Spleen (tissue), 11 donors: ENCODE measurements around the gene PRPF40A. TPM values are rescaled to one million over a fixed set of nuclear protein-coding genes. Genes with fewer than 3 reads are reported as not detected.

Experiments
- DNase-seq: peaks from one replicate; pipeline ENCODE4 v3.0.0-alpha.2; 2020
- H3K27ac ChIP-seq, 8 donors: fragments of 200-600 bp; sonication (generic) in 7 of 8; 1 replicate in 4 of 8; 2 replicates in 4 of 8; pipeline versions ENCODE4 v1.5.0 to v1.8.0; 2016 to 2021; ENCODE audit warnings: inconsistent platforms in 4 of 8, mild to moderate bottlenecking in 4 of 8, moderate library complexity in 1 of 8
- H3K27me3 ChIP-seq, 7 donors: fragments of 200-600 bp; sonication (generic) in 6 of 7; replicated peaks in 1 of 7; 1 replicate in 4 of 7; 2 replicates in 3 of 7; pipeline versions ENCODE4 v1.5.0 to v1.8.0; 2016 to 2021; ENCODE audit warnings: inconsistent platforms in 3 of 7, mild to moderate bottlenecking in 1 of 7
- H3K36me3 ChIP-seq, 6 donors: fragments of 200-600 bp; sonication (generic) in 5 of 6; 1 replicate in 4 of 6; 2 replicates in 2 of 6; pipeline versions ENCODE4 v1.5.0 to v1.8.0; 2016 to 2021; ENCODE audit warnings: inconsistent platforms in 2 of 6
- H3K4me1 ChIP-seq, 6 donors: fragments of 200-600 bp; sonication (generic) in 5 of 6; 1 replicate in 3 of 6; 2 replicates in 3 of 6; pipeline versions ENCODE4 v1.5.0 to v1.8.0; 2016 to 2021; ENCODE audit warnings: inconsistent platforms in 3 of 6
- H3K4me3 ChIP-seq, 8 donors: fragments of 200-600 bp; sonication (generic) in 7 of 8; 1 replicate in 4 of 8; 2 replicates in 4 of 8; pipeline versions ENCODE4 v1.5.0 to v1.8.0; 2016 to 2021; ENCODE audit warnings: inconsistent platforms in 4 of 8, mild to moderate bottlenecking in 4 of 8, moderate library complexity in 2 of 8
- H3K9me3 ChIP-seq, 8 donors: fragments of 200-600 bp; sonication (generic) in 7 of 8; 1 replicate in 4 of 8; 2 replicates in 4 of 8; pipeline versions ENCODE4 v1.5.0 to v1.8.0; 2016 to 2021; ENCODE audit warnings: inconsistent platforms in 4 of 8
- POLR2A ChIP-seq, 3 donors: fragments of 450-650 bp; IDR thresholded peaks; one replicate each; pipeline ENCODE4 v1.5.1; 2017; ENCODE audit warnings: antibody characterized with exemption in 3 of 3, mild to moderate bottlenecking in 1 of 3
- POLR2AphosphoS5 ChIP-seq, 3 donors: sonication (generic); formaldehyde crosslinking; IDR thresholded peaks; one replicate each; pipeline ENCODE4 v1.5.1; 2017; ENCODE audit warnings: antibody characterized with exemption in 3 of 3
- WGBS, 5 donors: extraction: QIAGEN DNeasy Blood & Tissue Kit in 3 of 5; methylation state at CpG; one replicate each; pipeline versions ENCODE4 v1.1.5 to v1.1.7; 2013 to 2018; 5-methylcytosine and 5-hydroxymethylcytosine counted together
- intact Hi-C: fragments of 100-400 bp; cut with DNase I; formaldehyde crosslinking; loops from one replicate; pipeline ENCODE4 v1.15.0; 2023; ENCODE audit warnings: low total_unique reads
- polyA plus RNA-seq, 3 donors: library from polyadenylated mRNA; stranded (reverse); fragments of 200-250 nt; gene quantifications; one replicate each; pipeline ENCODE4 v1.2.1, GENCODE V29; 2013
- total RNA-seq, 7 donors: library from RNA; depleted of rRNA in 3 of 7; stranded (reverse); fragments of >200 nt in 3 of 7; fragmentation: NEBNext Ultra II Directional in 4 of 7; extraction: Animal tissue kit (Norgen Biotek cat#: 25700) in 4 of 7; gene quantifications; one replicate each; pipeline versions ENCODE4 v1.1.0 to v1.2.1, GENCODE V29; 2016 to 2021
- TF ChIP-seq, protein P1 (sequence below), 11 experiments: fragments of 200-600 bp in 7 of 11; fragments of 450-650 bp in 4 of 11; sonication (generic) in 4 of 11; IDR thresholded peaks in 8 of 11; conservative IDR thresholded peaks in 3 of 11; 1 replicate in 7 of 11; 2 replicates in 4 of 11; pipeline versions ENCODE4 v1.4.0 to v1.8.0; 2016 to 2021; ENCODE audit warnings: antibody characterized with exemption in 11 of 11, inconsistent platforms in 4 of 11, mild to moderate bottlenecking in 1 of 11
- donor health status: healthy with polysubstance abuse.
- donor health status: DM: no; HTN: no; CAD: no; lungs with moderate emphysema.
- donor health status: DM: no; HTN: no; CAD: no.
- donor health status: Bipolar disorder and iron deficiency.
- donor health status: healthy.
- donor health status: DM: no; HTN: no; CAD: no.
- donor health status: DM: yes; HTN: yes; CAD: no.

PRPF40A gene
- total and polyA plus RNA-seq, 10 donors: 13.5 to 116 (median 86.7) TPM

DNA sequence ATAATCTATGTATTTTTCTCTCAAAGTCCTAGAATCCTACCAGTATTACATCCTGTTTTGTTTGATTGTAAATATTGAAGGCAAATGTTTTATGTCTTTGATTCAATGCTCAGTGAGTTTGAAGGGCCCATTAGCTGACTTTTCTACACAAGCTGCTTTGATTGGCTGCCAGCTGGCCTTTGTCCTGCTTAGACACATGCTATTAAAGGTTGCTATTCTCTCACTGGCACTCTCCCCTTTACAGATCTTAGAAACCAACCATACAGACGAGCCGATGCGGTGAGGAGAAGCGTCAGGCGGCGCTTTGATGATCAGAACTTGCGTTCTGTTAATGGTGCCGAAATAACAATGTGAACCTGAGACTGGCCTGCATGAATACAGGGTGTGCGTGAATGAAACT is 69.7 kb downstream of the PRPF40A start:
- intact Hi-C loops: no loop called here
- H3K4me3 ChIP-seq: no peak overlapping the region
- TF ChIP-seq POLR2AphosphoS5 (IDR thresholded peaks at IDR 0.05): peak in 1 of 3 donors; percentile 24
- TF ChIP-seq, protein P1, sequence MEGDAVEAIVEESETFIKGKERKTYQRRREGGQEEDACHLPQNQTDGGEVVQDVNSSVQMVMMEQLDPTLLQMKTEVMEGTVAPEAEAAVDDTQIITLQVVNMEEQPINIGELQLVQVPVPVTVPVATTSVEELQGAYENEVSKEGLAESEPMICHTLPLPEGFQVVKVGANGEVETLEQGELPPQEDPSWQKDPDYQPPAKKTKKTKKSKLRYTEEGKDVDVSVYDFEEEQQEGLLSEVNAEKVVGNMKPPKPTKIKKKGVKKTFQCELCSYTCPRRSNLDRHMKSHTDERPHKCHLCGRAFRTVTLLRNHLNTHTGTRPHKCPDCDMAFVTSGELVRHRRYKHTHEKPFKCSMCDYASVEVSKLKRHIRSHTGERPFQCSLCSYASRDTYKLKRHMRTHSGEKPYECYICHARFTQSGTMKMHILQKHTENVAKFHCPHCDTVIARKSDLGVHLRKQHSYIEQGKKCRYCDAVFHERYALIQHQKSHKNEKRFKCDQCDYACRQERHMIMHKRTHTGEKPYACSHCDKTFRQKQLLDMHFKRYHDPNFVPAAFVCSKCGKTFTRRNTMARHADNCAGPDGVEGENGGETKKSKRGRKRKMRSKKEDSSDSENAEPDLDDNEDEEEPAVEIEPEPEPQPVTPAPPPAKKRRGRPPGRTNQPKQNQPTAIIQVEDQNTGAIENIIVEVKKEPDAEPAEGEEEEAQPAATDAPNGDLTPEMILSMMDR (IDR thresholded peaks at IDR 0.05 in 8 of 11, conservative IDR thresholded peaks at IDR 0.05 in 3 of 11): no peak
- H3K36me3 ChIP-seq: peaks cover 0 to 92% (median 3%) of the 10 kb centered on the region in 6 donors
- WGBS, 5 donors: 88 to 92% (median 90%) methylated on average over 9 of the region's 9 CpGs
- no peaks in the 10 kb centered on the region for H3K9me3 ChIP-seq
- H3K27ac ChIP-seq: peak overlapping the region in 1 of 8 donors; percentile 9
- no peaks in the 10 kb centered on the region for H3K27me3 ChIP-seq
- peaks cover 0 to 12% (median 0%) of the 10 kb centered on the region in 6 donors for H3K4me1 ChIP-seq
- DNase-seq: no peak

DNA sequence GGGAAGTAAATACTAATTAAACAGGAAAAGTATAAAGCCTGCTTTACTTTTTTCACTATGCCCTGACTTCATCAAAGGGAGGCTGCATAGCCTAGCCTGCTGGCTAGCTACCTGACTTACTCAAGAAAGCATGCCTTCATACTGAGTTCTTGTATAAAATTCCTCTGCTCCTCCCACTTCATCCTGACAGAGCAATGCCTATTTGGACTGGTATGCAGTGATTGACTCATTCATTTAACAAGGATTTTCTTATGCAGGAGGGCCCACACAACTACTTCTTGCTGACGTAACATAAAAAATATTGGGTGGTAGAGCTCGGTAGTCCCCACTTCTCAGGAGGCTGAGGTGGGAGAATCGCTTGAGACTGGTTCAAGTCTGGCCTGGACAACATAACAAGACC is 70.5 kb downstream of the PRPF40A start:
- Histone ChIP-seq H3K36me3 (peaks cover 0 to 89% (median 2%) of the 10 kb centered on the region in 6 donors), H3K9me3 (no peaks in the 10 kb centered on the region), H3K4me3 (no peak overlapping the region), H3K27me3 (no peaks in the 10 kb centered on the region), H3K27ac (no peak overlapping the region), H3K4me1 (peaks cover 0 to 12% (median 0%) of the 10 kb centered on the region in 6 donors)
- TF ChIP-seq POLR2A (IDR thresholded peaks at IDR 0.05) (no peak), POLR2AphosphoS5 (IDR thresholded peaks at IDR 0.05) (no peak)
- TF ChIP-seq, protein P1 (IDR thresholded peaks at IDR 0.05 in 8 of 11, conservative IDR thresholded peaks at IDR 0.05 in 3 of 11): no peak
- 80 to 91% (median 89%) methylated on average over 3 of the region's 3 CpGs for WGBS, 5 donors
- no peak for DNase-seq
- intact Hi-C loops: no loop called here

DNA sequence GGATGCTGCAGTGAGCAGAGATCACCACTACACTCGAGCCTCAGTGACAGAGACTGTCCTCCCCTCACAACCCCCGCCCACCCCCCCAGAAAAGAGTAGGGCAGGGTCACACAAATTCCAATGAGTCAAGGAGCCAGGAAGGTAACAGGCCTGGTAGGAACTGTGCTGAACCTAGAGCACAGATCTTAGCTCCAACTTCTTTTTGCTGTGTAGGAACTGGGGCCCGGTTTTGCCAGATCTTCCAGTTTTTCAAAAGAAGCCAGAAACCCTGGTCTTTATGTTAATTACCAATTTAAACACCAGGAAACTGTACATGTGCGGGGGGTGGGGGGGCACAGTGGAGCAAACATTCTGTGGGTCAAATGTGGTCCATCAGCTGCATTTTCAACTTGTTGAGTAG is 71.0 kb downstream of the PRPF40A start:
- DNase-seq: no peak
- Histone ChIP-seq H3K4me3 (no peak overlapping the region), H3K9me3 (no peaks in the 10 kb centered on the region), H3K27me3 (no peaks in the 10 kb centered on the region), H3K4me1 (peaks cover 0 to 12% (median 0%) of the 10 kb centered on the region in 6 donors), H3K27ac (no peak overlapping the region), H3K36me3 (peaks cover 0 to 89% (median 2%) of the 10 kb centered on the region in 6 donors)
- TF ChIP-seq POLR2AphosphoS5 (IDR thresholded peaks at IDR 0.05) (no peak), POLR2A (IDR thresholded peaks at IDR 0.05) (no peak)
- TF ChIP-seq, protein P1 (IDR thresholded peaks at IDR 0.05 in 8 of 11, conservative IDR thresholded peaks at IDR 0.05 in 3 of 11): no peak
- intact Hi-C loops: no loop called here
- 70 to 97% (median 71%) methylated on average over 3 to 4 of the region's 4 CpGs for WGBS, 5 donors

DNA sequence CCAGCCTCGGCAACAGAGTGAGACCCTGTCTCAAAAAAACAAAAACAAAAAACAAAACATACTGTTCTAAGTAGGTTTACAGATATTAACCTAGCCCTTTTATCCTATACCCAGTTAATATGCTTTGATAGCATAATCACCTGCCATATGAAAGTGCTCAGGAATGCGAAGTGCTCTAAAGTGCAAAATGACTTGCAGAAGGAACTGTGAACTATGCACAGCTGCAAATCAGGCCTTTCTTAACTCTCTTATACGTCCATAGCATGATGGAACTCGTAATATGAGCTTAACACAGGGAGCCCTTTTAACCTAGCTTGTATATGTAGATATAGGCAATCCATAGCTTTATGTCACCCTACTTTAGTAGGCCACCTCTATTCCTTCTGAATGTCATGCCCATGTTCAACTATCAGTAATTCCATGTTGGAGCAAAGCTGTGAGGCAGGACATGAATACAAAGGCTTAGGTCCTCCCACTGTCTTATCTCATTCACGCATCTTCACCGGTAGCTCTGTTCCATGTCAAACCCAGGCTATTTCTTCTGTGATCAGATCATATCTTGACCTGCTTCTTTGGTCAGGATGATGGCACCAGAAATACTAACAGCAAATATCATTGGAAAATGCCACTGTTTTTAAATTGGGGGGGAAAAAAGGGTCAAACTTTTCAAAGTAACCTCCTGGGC is 72.9 kb downstream of the PRPF40A start:
- H3K4me3 ChIP-seq: no peak overlapping the region
- 94 to 98% (median 95%) methylated on average over 6 of the region's 6 CpGs for WGBS, 5 donors
- H3K27ac ChIP-seq: no peak overlapping the region
- no peak for TF ChIP-seq POLR2AphosphoS5 (IDR thresholded peaks at IDR 0.05)
- no peak for TF ChIP-seq POLR2A (IDR thresholded peaks at IDR 0.05)
- TF ChIP-seq, protein P1 (IDR thresholded peaks at IDR 0.05 in 8 of 11, conservative IDR thresholded peaks at IDR 0.05 in 3 of 11): no peak
- H3K9me3 ChIP-seq: no peaks in the 10 kb centered on the region
- intact Hi-C loops: no loop called here
- peaks cover 0 to 88% (median 4%) of the 10 kb centered on the region in 6 donors for H3K36me3 ChIP-seq
- no peaks in the 10 kb centered on the region for H3K27me3 ChIP-seq
- H3K4me1 ChIP-seq: peaks cover 0 to 12% (median 0%) of the 10 kb centered on the region in 6 donors
- DNase-seq: no peak
